Breast epithelium (tissue), 3 donors: Measurements from ENCODE around the gene GARIN5A.

ENCODE experiments used
- POLR2AphosphoS5 ChIP-seq, 3 donors: sonication (generic); formaldehyde crosslinking; IDR thresholded peaks; one replicate each; pipeline ENCODE4 v1.6.1; 2017; ENCODE audit warnings: antibody characterized with exemption in 3 of 3
- TF ChIP-seq, protein P1 (sequence below), 3 donors: fragments of 450-650 bp; IDR thresholded peaks; one replicate each; pipeline ENCODE4 v1.5.1; 2016 to 2017; ENCODE audit warnings: antibody characterized with exemption in 3 of 3, mild to moderate bottlenecking in 3 of 3, moderate library complexity in 3 of 3

- TF ChIP-seq, protein P1, sequence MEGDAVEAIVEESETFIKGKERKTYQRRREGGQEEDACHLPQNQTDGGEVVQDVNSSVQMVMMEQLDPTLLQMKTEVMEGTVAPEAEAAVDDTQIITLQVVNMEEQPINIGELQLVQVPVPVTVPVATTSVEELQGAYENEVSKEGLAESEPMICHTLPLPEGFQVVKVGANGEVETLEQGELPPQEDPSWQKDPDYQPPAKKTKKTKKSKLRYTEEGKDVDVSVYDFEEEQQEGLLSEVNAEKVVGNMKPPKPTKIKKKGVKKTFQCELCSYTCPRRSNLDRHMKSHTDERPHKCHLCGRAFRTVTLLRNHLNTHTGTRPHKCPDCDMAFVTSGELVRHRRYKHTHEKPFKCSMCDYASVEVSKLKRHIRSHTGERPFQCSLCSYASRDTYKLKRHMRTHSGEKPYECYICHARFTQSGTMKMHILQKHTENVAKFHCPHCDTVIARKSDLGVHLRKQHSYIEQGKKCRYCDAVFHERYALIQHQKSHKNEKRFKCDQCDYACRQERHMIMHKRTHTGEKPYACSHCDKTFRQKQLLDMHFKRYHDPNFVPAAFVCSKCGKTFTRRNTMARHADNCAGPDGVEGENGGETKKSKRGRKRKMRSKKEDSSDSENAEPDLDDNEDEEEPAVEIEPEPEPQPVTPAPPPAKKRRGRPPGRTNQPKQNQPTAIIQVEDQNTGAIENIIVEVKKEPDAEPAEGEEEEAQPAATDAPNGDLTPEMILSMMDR (IDR thresholded peaks at IDR 0.05), result no peak
- no peak for TF ChIP-seq POLR2AphosphoS5 (IDR thresholded peaks at IDR 0.05)
These were observed 36.5 kb upstream of the GARIN5A start for GRCh38 chr19:50512999-50513745.
